B cell (primary cell): ENCODE measurements around the gene IFNAR2. TPM values are rescaled to one million over a fixed set of nuclear protein-coding genes. Genes with fewer than 3 reads are reported as not detected.
A peak's percentile ranks its signal among the peaks of the same experiment; 100 is the strongest.

Source experiments
- ATAC-seq: fragments of 200-7000 bp; cut with Tn5 transposase; one replicate; pipeline ENCODE4 v1.10.0; 2021; ENCODE audit warnings: low read depth, mild to moderate bottlenecking, moderate number of reproducible peaks, moderate library complexity
- CTCF ChIA-PET: fragments of 350-600 bp; sonication (Branson Sonifier 250); formaldehyde crosslinking; loops from one replicate; lab custom pipeline; 2021; ENCODE audit warnings: antibody characterized with exemption, inconsistent platforms; lab: Charles Lee
- POLR2A ChIA-PET: fragments of 350-600 bp; sonication (Branson Sonifier 250); formaldehyde crosslinking; loops from one replicate; lab custom pipeline; 2021; ENCODE audit warnings: antibody characterized with exemption; lab: Charles Lee
- DNase-seq: peaks from one replicate; pipeline ENCODE4 v3.0.0; 2013
- H2AFZ ChIP-seq: 2 replicates; pipeline ENCODE4 v1.6.1; 2012; ENCODE audit warnings: mild to moderate bottlenecking, low read depth, low read length; ENCODE audit not compliant: insufficient read depth, poor library complexity, severe bottlenecking
- H3K27ac ChIP-seq, 2 donors: 1 replicate in 1 of 2; 2 replicates in 1 of 2; pipeline ENCODE4 v1.5.1; 2012 to 2013; ENCODE audit warnings: low read length in 2 of 2, mild to moderate bottlenecking in 2 of 2, moderate library complexity in 1 of 2
- H3K27me3 ChIP-seq, 4 experiments: fragments of 200-600 bp in 1 of 4; sonication (generic) in 1 of 4; replicated peaks in 1 of 4; 1 replicate in 2 of 4; 2 replicates in 2 of 4; pipeline versions ENCODE4 v1.6.1 to v1.7.0; 2013 to 2016; ENCODE audit warnings: low read length in 3 of 4, mild to moderate bottlenecking in 2 of 4, mixed read lengths in 1 of 4, moderate library complexity in 1 of 4; ENCODE audit not compliant: insufficient read depth in 4 of 4, control insufficient read depth in 3 of 4; ENCODE audit errors: control extremely low read depth in 1 of 4
- H3K36me3 ChIP-seq, 2 experiments: replicated peaks in 1 of 2; 1 replicate in 1 of 2; 2 replicates in 1 of 2; pipeline versions ENCODE4 v1.6.1 to v1.7.1; 2013; ENCODE audit warnings: low read length in 1 of 2; ENCODE audit not compliant: insufficient read depth in 2 of 2, control insufficient read depth in 1 of 2; ENCODE audit errors: control extremely low read depth in 1 of 2, extremely low read depth in 1 of 2
- H3K4me1 ChIP-seq, 2 donors: fragments of 200-600 bp in 1 of 2; sonication (generic) in 1 of 2; 1 replicate in 1 of 2; 2 replicates in 1 of 2; pipeline versions ENCODE4 v1.5.1 to v1.6.1; 2013 to 2017; ENCODE audit warnings: low read length in 2 of 2; ENCODE audit not compliant: control insufficient read depth in 2 of 2, insufficient read depth in 2 of 2
- H3K4me2 ChIP-seq: replicated peaks from 2 replicates; pipeline ENCODE3; 2012; ENCODE audit warnings: mild to moderate bottlenecking, low read depth, low read length; ENCODE audit not compliant: poor library complexity, severe bottlenecking
- H3K4me3 ChIP-seq, 5 experiments: fragments of 200-600 bp in 1 of 5; sonication (generic) in 1 of 5; 1 replicate in 3 of 5; 2 replicates in 2 of 5; pipeline versions ENCODE4 v1.5.1 to v1.7.0; 2011 to 2016; ENCODE audit warnings: low read length in 4 of 5, mild to moderate bottlenecking in 4 of 5, low read depth in 2 of 5, control low read depth in 1 of 5, moderate library complexity in 1 of 5; ENCODE audit not compliant: insufficient read depth in 1 of 5; ENCODE audit errors: control extremely low read depth in 1 of 5, extremely low read depth in 1 of 5
- H3K79me2 ChIP-seq: fragments of 200-600 bp; sonication (generic); one replicate; pipeline ENCODE4 v1.6.0; 2016; ENCODE audit warnings: low read length; ENCODE audit not compliant: control insufficient read depth, insufficient read depth
- H3K9ac ChIP-seq: fragments of 200-600 bp; sonication (generic); 2 replicates; pipeline ENCODE4 v1.6.1; 2017; ENCODE audit warnings: mild to moderate bottlenecking, low read length, moderate library complexity
- H3K9me3 ChIP-seq, 3 donors: one replicate each; pipeline versions ENCODE4 v1.6.1 to v1.7.1; 2013; ENCODE audit warnings: low read length in 2 of 3; ENCODE audit not compliant: control insufficient read depth in 2 of 3, insufficient read depth in 1 of 3; ENCODE audit errors: control extremely low read depth in 1 of 3
- H4K20me1 ChIP-seq: 2 replicates; pipeline ENCODE4 v1.6.0; 2012; ENCODE audit warnings: mild to moderate bottlenecking, low read length; ENCODE audit not compliant: insufficient read depth, control insufficient read depth, poor library complexity, severe bottlenecking
- H3K27ac Mint-ChIP-seq: one replicate; pipeline ENCODE4 v1.8.0; 2021; ENCODE audit warnings: mixed read lengths
- H3K27me3 Mint-ChIP-seq: one replicate; pipeline ENCODE4 v1.8.0; 2021; ENCODE audit warnings: mixed read lengths
- H3K4me1 Mint-ChIP-seq: one replicate; pipeline ENCODE4 v1.8.0; 2021; ENCODE audit warnings: mixed read lengths
- H3K4me3 Mint-ChIP-seq: one replicate; pipeline ENCODE4 v1.8.0; 2021; ENCODE audit warnings: mixed read lengths
- H3K9me3 Mint-ChIP-seq: one replicate; pipeline ENCODE4 v1.8.0; 2022; ENCODE audit warnings: mixed read lengths; ENCODE audit not compliant: insufficient read depth
- EZH2 ChIP-seq: IDR thresholded peaks from 2 replicates; pipeline ENCODE4 v1.6.1; 2012; ENCODE audit warnings: borderline replicate concordance, low read depth, mild to moderate bottlenecking, moderate library complexity, low read length; ENCODE audit not compliant: insufficient read depth, poor library complexity, severe bottlenecking
- WGBS: methylation state at CpG from one replicate; pipeline ENCODE4 v1.1.5; 2013; ENCODE audit warnings: missing lambda C conversion rate; ENCODE audit not compliant: insufficient coverage; 5-methylcytosine and 5-hydroxymethylcytosine counted together
- intact Hi-C: fragments of 100-400 bp; cut with micrococcal nuclease; formaldehyde crosslinking; loops from one replicate; pipeline ENCODE4 v1.10.0; 2022
- polyA plus RNA-seq: library from polyadenylated mRNA; depleted of rRNA; stranded (reverse); fragments of >200 nt; gene quantifications from 2 replicates; pipeline ENCODE4 v1.2.3, GENCODE V29; 2012
- total RNA-seq, 2 donors: library from RNA; stranded (reverse); fragments of 120-200 nt in 1 of 2; gene quantifications; 1 replicate in 1 of 2; 2 replicates in 1 of 2; pipeline versions ENCODE4 v1.2.3 to v1.2.4, GENCODE V29; 2013 to 2022
- TF ChIP-seq, protein P1 (sequence below): fragments of 200-600 bp; IDR thresholded peaks from one replicate; pipeline ENCODE4 v1.8.0; 2022; ENCODE audit warnings: antibody characterized with exemption, mild to moderate bottlenecking

IFNAR2 gene
- total and polyA plus RNA-seq, 2 donors (not counting 1 experiment from before 2014, with no cell fraction given): 33.0 to 45.0 TPM

DNA sequence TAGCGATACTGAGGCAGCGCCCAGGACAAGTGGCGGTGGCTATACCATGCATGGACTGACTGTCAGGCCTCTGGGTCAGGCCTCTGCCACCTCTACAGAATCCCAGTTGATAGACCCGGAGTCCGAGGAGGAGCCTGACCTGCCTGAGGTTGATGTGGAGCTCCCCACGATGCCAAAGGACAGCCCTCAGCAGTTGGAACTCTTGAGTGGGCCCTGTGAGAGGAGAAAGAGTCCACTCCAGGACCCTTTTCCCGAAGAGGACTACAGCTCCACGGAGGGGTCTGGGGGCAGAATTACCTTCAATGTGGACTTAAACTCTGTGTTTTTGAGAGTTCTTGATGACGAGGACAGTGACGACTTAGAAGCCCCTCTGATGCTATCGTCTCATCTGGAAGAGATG is 33.2 kb downstream of the IFNAR2 start:
- no peak overlapping the region for H3K4me2 ChIP-seq
- no peak overlapping the region for H3K4me3 ChIP-seq
- Mint-ChIP-seq H3K27me3 (no peaks in the 10 kb centered on the region), H3K4me3 (no peak overlapping the region), H3K27ac (peak overlapping the region; percentile 4), H3K4me1 (peaks cover 45% of the 10 kb centered on the region), H3K9me3 (no peaks in the 10 kb centered on the region)
- POLR2A ChIA-PET: interaction anchor here (0.7 kb wide), 1 partner anchor 228 kb away, joined by 6 read pairs; the partner anchor contains the start of gene DNAJC28
- 96% methylated on average over 8 of the region's 11 CpGs for WGBS
- H3K9me3 ChIP-seq: peaks cover 0 to 4% (median 0%) of the 10 kb centered on the region in 3 donors
- no peak overlapping the region for H3K9ac ChIP-seq
- H3K27ac ChIP-seq: no peak overlapping the region
- H3K79me2 ChIP-seq: peaks cover 35% of the 10 kb centered on the region
- CTCF ChIA-PET: interaction anchor here (0.6 to 0.7 kb wide), 2 partner anchors 61 to 247 kb away, joined by 3 read pairs; no protein-coding TSS in a partner anchor
- H4K20me1 ChIP-seq: no peaks in the 10 kb centered on the region
- intact Hi-C loops: no loop called here
- no peak overlapping the region for H2AFZ ChIP-seq
- DNase-seq (no peak), ATAC-seq (no peak)
- H3K27me3 ChIP-seq: no peaks in the 10 kb centered on the region
- peaks cover 4 to 29% of the 10 kb centered on the region in 2 experiments for H3K36me3 ChIP-seq
- TF ChIP-seq, protein P1, sequence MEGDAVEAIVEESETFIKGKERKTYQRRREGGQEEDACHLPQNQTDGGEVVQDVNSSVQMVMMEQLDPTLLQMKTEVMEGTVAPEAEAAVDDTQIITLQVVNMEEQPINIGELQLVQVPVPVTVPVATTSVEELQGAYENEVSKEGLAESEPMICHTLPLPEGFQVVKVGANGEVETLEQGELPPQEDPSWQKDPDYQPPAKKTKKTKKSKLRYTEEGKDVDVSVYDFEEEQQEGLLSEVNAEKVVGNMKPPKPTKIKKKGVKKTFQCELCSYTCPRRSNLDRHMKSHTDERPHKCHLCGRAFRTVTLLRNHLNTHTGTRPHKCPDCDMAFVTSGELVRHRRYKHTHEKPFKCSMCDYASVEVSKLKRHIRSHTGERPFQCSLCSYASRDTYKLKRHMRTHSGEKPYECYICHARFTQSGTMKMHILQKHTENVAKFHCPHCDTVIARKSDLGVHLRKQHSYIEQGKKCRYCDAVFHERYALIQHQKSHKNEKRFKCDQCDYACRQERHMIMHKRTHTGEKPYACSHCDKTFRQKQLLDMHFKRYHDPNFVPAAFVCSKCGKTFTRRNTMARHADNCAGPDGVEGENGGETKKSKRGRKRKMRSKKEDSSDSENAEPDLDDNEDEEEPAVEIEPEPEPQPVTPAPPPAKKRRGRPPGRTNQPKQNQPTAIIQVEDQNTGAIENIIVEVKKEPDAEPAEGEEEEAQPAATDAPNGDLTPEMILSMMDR: no peak
- TF ChIP-seq EZH2: no peak
- peaks cover 19 to 39% of the 10 kb centered on the region in 2 donors for H3K4me1 ChIP-seq

DNA sequence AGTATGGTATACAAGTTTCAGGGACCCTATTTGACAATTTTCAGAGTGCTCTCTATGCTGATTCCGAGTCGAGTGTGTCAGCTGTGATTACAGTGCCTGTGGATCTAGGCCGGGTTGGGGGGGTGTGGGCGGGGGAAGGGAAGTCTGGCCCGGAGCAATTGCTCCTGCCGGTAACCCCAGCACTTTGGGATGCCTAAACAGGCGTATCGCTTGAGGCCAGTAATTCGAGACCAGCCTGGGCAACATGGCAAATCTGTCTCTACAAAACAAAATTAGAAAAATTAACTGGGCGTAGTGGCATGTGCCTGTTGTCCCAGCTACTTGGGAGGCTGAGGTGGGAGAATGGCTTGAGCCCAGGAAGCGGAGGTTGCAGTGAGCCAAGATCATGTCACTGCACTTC is 34.8 kb downstream of the IFNAR2 start:
- TF ChIP-seq, protein P1: no peak
- TF ChIP-seq EZH2: no peak
- intact Hi-C loops: no loop called here
- peaks cover 35 to 55% of the 10 kb centered on the region in 2 donors for H3K4me1 ChIP-seq
- no peaks in the 10 kb centered on the region for H3K9me3 ChIP-seq
- no peaks in the 10 kb centered on the region for H3K9me3 Mint-ChIP-seq
- no peak overlapping the region for H3K4me2 ChIP-seq
- H3K27me3 ChIP-seq: no peaks in the 10 kb centered on the region
- no peak overlapping the region for H3K4me3 Mint-ChIP-seq
- H3K27ac ChIP-seq: peak overlapping the region in 1 of 2 donors; percentile 91
- 98% methylated on average over 8 of the region's 11 CpGs for WGBS
- no peaks in the 10 kb centered on the region for H4K20me1 ChIP-seq
- H3K36me3 ChIP-seq: peaks cover 4 to 20% of the 10 kb centered on the region in 2 experiments
- H3K4me1 Mint-ChIP-seq: peaks cover 57% of the 10 kb centered on the region
- H2AFZ ChIP-seq: no peak overlapping the region
- H3K79me2 ChIP-seq: peaks cover 48% of the 10 kb centered on the region
- no peaks in the 10 kb centered on the region for H3K27me3 Mint-ChIP-seq
- no peak overlapping the region for H3K4me3 ChIP-seq
- ChIA-PET POLR2A (interaction anchor here (1.1 kb wide), 1 partner anchor 63 kb away, joined by 3 read pairs; no protein-coding TSS in a partner anchor), CTCF (interaction anchor here (1.0 to 4.3 kb wide), 5 partner anchors 9 to 178 kb away, joined by 3 to 17 read pairs (median 8); no protein-coding TSS in a partner anchor)
- DNase-seq (no peak), ATAC-seq (no peak)
- H3K27ac Mint-ChIP-seq: no peak overlapping the region
- no peak overlapping the region for H3K9ac ChIP-seq
